Activated T-cell treated with anti-CD3 and anti-CD28 coated beads, Interleukin-2, amount 50 U/mL, for 72 hours (primary cell): ENCODE results near the gene LYRM1. TPM values are rescaled to one million over a fixed set of nuclear protein-coding genes. Genes with fewer than 3 reads are reported as not detected.
"Not testable (repeated sequence)": the region's sequence is repeated elsewhere in the genome, so short reads cannot be mapped to it uniquely, and the experiment has no call there.

ENCODE experiments used
- ATAC-seq, 2 donors: fragments of 150-1000 bp; cut with Tn5 transposase; replicated peaks in 1 of 2; 2 replicates each; pipeline ENCODE4 v1.10.0; 2021; ENCODE audit warnings: moderate library complexity in 2 of 2, mild to moderate bottlenecking in 1 of 2
- DNase-seq, 2 donors: peaks; one replicate each; pipeline ENCODE4 v3.0.0; 2021 to 2022; ENCODE audit warnings: mixed read lengths in 1 of 2
- H3K27ac Mint-ChIP-seq: one replicate; pipeline ENCODE4 v1.8.0; 2022; ENCODE audit warnings: mild to moderate bottlenecking, moderate library complexity, mixed read lengths
- H3K27me3 Mint-ChIP-seq: one replicate; pipeline ENCODE4 v1.8.0; 2022; ENCODE audit warnings: low read depth, mixed read lengths
- H3K36me3 Mint-ChIP-seq, 2 donors: one replicate each; pipeline ENCODE4 v1.8.0; 2022; ENCODE audit warnings: mixed read lengths in 2 of 2, mild to moderate bottlenecking in 1 of 2; ENCODE audit not compliant: insufficient read depth in 2 of 2
- H3K4me1 Mint-ChIP-seq: one replicate; pipeline ENCODE4 v1.8.0; 2022; ENCODE audit warnings: low read depth, mixed read lengths
- H3K4me3 Mint-ChIP-seq, 2 donors: one replicate each; pipeline ENCODE4 v1.8.0; 2022; ENCODE audit warnings: mild to moderate bottlenecking in 2 of 2, mixed read lengths in 2 of 2, moderate library complexity in 2 of 2
- H3K9me3 Mint-ChIP-seq, 2 donors: one replicate each; pipeline ENCODE4 v1.8.0; 2022; ENCODE audit warnings: mixed read lengths in 2 of 2
- total RNA-seq, 2 donors: library from RNA; stranded (reverse); gene quantifications; one replicate each; pipeline ENCODE4 v1.2.3, GENCODE V29; 2022

LYRM1 gene
- total RNA-seq, 2 donors from 2014 or later, result 31.8 to 44.0 TPM

DNA sequence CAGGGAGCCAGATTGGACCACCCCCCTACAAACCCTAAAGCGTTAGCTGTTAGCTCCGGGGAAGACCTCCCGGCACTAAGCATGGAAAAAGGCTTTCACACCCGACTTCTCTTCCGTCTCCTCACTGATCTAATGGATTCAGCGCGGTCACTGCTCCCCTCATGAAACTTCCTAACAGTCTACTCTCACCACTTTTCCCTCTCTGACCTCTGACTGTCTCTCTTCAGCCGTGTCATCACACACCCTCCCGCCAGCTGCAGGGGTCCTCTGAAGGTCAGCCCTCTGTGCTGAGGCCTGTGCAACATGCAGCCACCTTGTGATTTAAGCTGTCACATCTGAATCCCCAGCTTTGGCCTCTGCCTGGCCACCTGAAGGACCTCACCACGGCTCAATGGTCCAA is 15.7 kb downstream of the LYRM1 start:
- H3K4me1 Mint-ChIP-seq, result peaks cover 20% of the 10 kb centered on the region
- DNase-seq, result no peak
- no peaks in the 10 kb centered on the region for H3K27me3 Mint-ChIP-seq
- no peak overlapping the region for H3K27ac Mint-ChIP-seq
- no peaks in the 10 kb centered on the region for H3K9me3 Mint-ChIP-seq
- no peak for ATAC-seq
- no peak overlapping the region for H3K4me3 Mint-ChIP-seq
- H3K36me3 Mint-ChIP-seq, result peaks cover 0 to 3% of the 10 kb centered on the region in 2 donors

DNA sequence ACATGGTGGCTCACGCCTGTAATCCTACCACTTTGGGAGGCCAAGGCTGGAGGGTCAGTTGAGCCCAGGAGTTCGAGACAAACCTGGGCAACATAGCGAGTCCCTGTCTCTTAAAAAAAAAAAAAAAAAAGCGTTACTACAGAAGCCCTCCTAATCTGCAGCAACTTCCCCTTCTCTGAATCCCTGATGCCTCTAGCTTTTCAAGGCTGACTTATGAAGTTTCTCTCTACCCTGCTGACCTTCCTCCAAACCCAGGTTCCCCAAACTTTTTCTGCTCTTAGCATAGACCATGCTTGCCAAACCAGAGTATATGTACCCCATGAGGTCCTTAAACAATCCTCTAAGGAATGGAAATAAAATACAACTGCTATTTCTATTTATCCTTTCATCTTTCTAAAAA is 16.4 kb downstream of the LYRM1 start:
- ATAC-seq, result no peak
- H3K27me3 Mint-ChIP-seq, result no peaks in the 10 kb centered on the region
- no peak overlapping the region for H3K27ac Mint-ChIP-seq
- peaks cover 14% of the 10 kb centered on the region for H3K4me1 Mint-ChIP-seq
- peaks cover 0 to 3% of the 10 kb centered on the region in 2 donors for H3K36me3 Mint-ChIP-seq
- no peak overlapping the region for H3K4me3 Mint-ChIP-seq
- H3K9me3 Mint-ChIP-seq, result no peaks in the 10 kb centered on the region
- no peak for DNase-seq

DNA sequence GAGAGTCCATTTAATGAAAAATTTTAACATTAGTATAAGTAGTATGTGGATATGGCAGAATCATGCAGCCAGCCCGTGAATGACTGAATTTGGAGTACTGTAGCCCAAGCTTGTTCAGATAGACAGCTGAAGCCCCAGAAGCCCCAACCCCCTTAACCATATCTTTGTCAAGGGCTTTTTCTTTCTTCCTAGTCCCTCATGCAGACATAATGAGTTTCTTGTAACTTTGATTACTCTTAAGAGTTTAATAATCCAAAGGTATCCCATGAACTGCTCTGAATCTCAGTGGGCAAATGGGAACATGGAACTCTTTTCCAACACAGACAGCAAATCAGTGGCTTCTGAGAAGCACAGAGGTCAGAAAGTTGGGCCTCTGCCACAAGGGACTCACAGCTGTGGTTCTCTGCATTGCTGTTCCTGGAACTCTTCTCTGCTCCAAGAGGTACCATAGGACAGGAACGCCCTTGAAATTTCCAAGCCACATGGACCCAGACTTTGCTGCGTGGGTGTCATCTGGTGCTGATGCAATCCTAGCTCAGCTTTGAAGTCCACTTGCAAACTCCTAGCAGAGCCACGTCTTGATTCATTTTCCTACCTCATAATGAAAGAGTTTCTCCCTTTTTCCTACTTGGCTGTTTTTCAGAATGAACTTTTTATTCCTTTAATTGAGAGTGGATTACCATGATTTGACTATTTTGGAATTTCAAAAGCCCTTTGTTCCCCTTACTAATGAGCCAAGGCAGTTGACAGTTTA is 18.1 kb downstream of the LYRM1 start:
- H3K27me3 Mint-ChIP-seq, result no peaks in the 10 kb centered on the region
- H3K27ac Mint-ChIP-seq, result peak overlapping the region; percentile 92
- H3K4me3 Mint-ChIP-seq, result peak overlapping the region in 1 of 2 donors; percentile 4
- no peaks in the 10 kb centered on the region for H3K9me3 Mint-ChIP-seq
- H3K4me1 Mint-ChIP-seq, result peaks cover 12% of the 10 kb centered on the region
- peaks cover 3% of the 10 kb centered on the region in 2 donors for H3K36me3 Mint-ChIP-seq
- DNase-seq, result no peak
- peak in 1 of 2 donors; percentile 35 for ATAC-seq

DNA sequence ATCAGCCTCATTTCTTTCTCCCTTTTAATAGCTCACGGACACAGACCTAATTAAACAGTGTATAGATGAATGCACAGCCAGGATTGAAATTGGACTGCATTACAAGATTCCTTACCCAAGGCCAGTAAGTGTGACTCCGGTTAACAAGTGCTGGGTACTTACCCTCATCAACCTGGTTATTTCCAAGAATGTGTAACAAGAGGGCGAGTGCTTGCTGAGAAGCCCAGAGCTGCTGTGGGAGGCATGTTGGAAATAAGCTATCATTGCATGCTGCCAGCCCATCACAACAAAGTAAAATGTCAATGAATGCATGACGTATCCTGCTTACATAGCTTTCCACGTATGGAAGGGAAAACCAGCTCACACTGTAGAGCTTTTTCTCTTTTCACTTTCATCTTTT is 19.5 kb downstream of the LYRM1 start:
- no peak overlapping the region for H3K27ac Mint-ChIP-seq
- no peaks in the 10 kb centered on the region for H3K27me3 Mint-ChIP-seq
- DNase-seq (no peak), ATAC-seq (peak in 1 of 2 donors; percentile 42)
- H3K36me3 Mint-ChIP-seq, result peaks cover 3 to 4% of the 10 kb centered on the region in 2 donors
- H3K4me1 Mint-ChIP-seq, result peaks cover 12% of the 10 kb centered on the region
- no peak overlapping the region for H3K4me3 Mint-ChIP-seq
- no peaks in the 10 kb centered on the region for H3K9me3 Mint-ChIP-seq

DNA sequence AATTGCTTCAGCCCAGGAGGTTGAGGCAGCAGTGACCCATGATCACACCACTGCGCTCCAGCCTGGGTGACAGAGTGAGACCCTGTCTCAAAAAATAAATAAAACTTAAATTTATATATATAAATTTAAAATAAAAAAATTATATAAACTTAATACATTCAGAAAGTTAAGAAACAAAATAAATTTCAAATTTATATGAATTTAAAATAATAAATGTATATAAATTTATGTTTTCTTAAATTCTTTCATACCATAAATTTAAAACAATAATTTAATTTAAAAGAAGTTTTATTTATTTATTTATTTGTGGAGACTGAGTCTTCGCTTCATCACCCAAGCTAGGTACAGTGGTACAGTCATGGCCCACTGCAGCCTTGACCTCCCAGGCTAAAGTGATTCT is 20.2 kb downstream of the LYRM1 start:
- Mint-ChIP-seq H3K27ac (no peak overlapping the region), H3K4me1 (peaks cover 12% of the 10 kb centered on the region), H3K9me3 (no peaks in the 10 kb centered on the region), H3K36me3 (peaks cover 3 to 4% of the 10 kb centered on the region in 2 donors), H3K27me3 (no peaks in the 10 kb centered on the region), H3K4me3 (no peak overlapping the region)
- ATAC-seq (no peak), DNase-seq (no peak)

DNA sequence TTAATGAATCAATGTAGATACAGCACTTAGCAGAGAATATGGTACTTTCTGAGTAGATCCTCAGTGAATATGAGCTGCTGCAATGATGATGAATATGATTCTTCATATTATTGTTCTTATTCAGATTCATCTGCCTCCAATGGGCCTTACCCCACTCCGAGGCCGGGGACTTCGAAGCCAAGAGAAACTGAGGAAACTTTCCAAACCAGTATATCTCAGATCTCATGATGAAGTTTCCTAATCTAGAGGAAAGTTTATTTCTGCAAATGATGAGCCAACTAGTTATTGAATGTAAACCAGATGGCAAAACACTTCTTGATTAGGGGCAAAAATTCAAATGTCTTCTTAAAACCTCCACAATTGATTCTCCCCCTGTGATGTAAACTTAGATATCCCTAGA is 23.3 kb downstream of the LYRM1 start:
- H3K36me3 Mint-ChIP-seq, result peaks cover 1 to 3% of the 10 kb centered on the region in 2 donors
- no peak for ATAC-seq
- no peak for DNase-seq
- no peaks in the 10 kb centered on the region for H3K9me3 Mint-ChIP-seq
- H3K27ac Mint-ChIP-seq, result peak overlapping the region; percentile 33
- no peak overlapping the region for H3K4me3 Mint-ChIP-seq
- H3K4me1 Mint-ChIP-seq, result peaks cover 4% of the 10 kb centered on the region
- no peaks in the 10 kb centered on the region for H3K27me3 Mint-ChIP-seq

DNA sequence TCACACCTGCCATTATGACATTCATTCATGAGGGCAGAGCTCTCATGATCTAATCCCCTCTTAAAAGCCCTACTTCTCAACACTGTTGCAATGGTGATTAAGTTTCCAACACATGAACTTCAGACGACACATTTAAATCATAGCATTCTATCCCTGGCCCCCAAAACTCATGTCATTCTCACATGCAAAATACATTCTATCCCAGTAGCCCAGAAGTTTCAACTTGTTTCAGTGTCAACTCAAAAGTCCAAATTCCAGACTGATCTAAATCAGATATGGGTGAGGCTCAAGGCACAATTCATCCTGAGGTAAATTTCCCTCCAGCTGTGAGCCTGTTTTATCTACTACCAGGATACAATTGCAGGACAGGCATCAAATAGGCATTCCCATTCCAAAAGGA is 25.2 kb downstream of the LYRM1 start:
- no peaks in the 10 kb centered on the region for H3K9me3 Mint-ChIP-seq
- ATAC-seq, result no peak
- peaks cover 1 to 3% of the 10 kb centered on the region in 2 donors for H3K36me3 Mint-ChIP-seq
- no peak overlapping the region for H3K4me3 Mint-ChIP-seq
- no peak for DNase-seq
- H3K4me1 Mint-ChIP-seq, result no peaks in the 10 kb centered on the region
- no peak overlapping the region for H3K27ac Mint-ChIP-seq
- H3K27me3 Mint-ChIP-seq, result no peaks in the 10 kb centered on the region

DNA sequence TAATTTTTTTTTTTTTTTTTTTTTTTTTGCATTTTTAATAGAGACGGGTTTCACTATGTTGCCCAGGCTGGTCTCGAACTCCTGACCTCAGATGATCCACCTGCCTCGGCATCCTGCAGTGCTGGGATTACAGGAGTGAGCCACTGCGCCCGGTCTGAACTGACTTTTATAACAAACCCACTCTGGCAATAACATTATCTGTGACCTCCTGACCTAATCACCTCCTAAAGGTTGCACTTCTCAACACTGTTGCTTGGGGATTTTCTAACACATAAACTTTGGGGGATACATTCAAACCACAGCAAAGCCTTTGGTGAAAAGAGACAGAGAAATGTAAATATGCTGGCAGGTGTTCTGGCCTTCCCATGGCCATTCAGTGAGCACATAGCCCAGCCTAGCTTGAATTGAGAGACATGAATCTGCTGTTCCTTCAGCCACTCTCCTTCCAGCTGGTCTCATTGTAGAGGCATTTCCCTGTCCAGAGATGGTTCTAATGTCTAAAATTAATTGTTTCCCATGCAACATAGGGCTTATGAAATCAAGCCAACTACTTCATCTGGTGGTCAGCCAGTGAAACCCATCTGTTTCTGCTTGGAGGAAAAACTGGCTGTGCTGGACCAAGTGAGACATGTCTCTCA is 28.3 kb downstream of the LYRM1 start:
- Mint-ChIP-seq H3K27me3 (no peaks in the 10 kb centered on the region), H3K27ac (no peak overlapping the region), H3K36me3 (peaks cover 0 to 1% of the 10 kb centered on the region in 2 donors), H3K9me3 (no peaks in the 10 kb centered on the region), H3K4me1 (no peaks in the 10 kb centered on the region), H3K4me3 (no peak overlapping the region)
- no peak for ATAC-seq
- no peak for DNase-seq

DNA sequence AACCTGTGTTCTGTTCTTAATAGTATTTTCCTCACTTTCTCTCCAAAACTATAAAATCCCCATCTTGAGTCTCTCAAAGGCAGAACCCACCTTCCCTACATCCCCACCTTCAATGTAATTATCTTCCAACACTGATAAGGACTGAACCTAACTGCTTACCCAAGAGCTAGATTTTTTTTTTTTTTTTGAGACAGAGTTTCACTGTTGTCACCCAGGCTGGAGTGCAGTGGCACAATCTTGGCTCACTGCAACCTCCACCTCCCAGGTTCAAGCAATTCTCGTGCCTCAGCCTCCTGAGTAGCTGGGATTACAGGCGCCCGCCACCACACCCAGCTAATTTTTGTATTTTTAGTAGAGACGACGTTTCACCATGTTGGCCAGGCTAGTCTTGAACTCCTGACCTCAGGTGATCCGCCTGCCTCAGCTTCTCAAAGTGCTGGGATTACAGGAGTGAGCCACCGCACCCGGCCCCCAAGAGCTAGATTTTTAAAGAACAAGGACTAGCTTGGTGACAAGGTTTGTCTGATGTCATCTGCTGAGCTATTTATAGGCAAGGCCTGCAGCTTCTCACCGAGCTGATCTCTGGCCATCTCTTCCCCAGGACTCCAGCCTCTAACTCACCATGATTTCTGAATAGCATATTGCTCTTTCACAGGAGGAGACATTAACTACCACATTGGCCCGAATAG is 29.2 kb downstream of the LYRM1 start:
- not testable (repeated sequence) for H3K9me3 Mint-ChIP-seq, H3K4me1 Mint-ChIP-seq, DNase-seq, H3K27ac Mint-ChIP-seq, H3K27me3 Mint-ChIP-seq, ATAC-seq, H3K36me3 Mint-ChIP-seq, H3K4me3 Mint-ChIP-seq

DNA sequence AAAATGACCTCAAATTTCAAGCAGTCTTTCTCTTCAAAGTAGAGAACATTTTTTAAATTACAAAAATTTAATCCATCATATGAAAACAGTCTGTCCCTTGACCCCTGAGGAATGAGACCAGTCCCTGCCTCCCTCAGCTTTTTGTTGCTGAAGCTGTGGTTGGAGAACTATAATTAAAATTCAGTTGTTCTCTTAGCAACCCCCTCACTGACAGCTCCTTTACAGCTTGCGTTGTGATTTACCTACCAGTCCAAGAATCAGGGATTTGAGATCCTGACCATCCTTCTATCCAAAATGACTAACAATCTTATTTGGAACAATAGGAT is 29.8 kb downstream of the LYRM1 start:
- no peak for DNase-seq
- no peaks in the 10 kb centered on the region for H3K9me3 Mint-ChIP-seq
- H3K27me3 Mint-ChIP-seq, result peaks cover 6% of the 10 kb centered on the region
- no peaks in the 10 kb centered on the region for H3K36me3 Mint-ChIP-seq
- no peaks in the 10 kb centered on the region for H3K4me1 Mint-ChIP-seq
- no peak overlapping the region for H3K27ac Mint-ChIP-seq
- ATAC-seq, result no peak
- no peak overlapping the region for H3K4me3 Mint-ChIP-seq

DNA sequence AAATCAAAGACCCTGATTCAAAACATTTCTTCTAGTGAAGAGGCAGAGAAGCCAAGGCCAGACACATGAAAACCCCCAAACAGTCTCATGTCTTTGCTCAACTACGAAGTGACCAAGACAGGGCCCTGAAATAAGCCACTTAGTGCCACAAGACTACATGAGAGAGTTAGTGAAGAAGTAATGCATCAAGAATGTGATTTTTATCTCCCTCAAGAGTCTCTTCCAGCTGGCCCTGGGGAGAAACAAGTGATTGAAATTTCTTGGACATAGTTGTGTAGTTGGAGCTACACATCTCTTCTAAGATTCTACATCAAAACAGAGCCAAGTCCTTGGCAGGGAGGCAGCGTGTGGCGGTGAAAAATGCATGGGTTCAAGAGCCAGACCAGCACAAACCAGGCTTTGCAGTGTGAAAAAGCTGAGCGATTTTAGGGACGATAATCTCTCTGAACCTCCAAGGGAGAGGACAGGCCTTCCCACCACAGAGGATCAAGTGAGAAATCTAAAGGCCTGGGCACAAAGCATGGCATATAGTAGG is 30.6 kb downstream of the LYRM1 start:
- Mint-ChIP-seq H3K4me3 (no peak overlapping the region), H3K27ac (no peak overlapping the region), H3K36me3 (no peaks in the 10 kb centered on the region), H3K4me1 (no peaks in the 10 kb centered on the region), H3K27me3 (peaks cover 11% of the 10 kb centered on the region), H3K9me3 (no peaks in the 10 kb centered on the region)
- DNase-seq (no peak), ATAC-seq (no peak)

DNA sequence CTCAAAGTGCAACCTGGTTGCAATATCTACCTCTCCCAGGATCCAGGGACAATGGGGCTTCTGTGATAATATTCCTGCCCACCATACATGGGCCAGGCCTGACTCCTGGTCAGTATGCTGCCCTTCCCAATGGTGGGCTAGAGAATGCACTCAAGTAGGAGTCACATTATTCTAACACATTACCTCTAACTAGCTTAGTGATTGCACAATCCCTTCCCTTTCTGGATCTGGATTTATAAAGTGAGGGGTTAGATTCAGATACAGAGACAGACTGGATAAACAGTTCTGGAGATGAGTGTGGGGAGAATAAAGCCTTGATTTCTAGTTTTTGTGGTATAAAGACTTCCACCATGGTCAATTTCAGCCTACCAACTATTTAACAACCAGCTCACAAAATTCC is 33.0 kb downstream of the LYRM1 start:
- no peak overlapping the region for H3K27ac Mint-ChIP-seq
- DNase-seq (no peak), ATAC-seq (no peak)
- H3K36me3 Mint-ChIP-seq, result no peaks in the 10 kb centered on the region
- H3K4me1 Mint-ChIP-seq, result peaks cover 10% of the 10 kb centered on the region
- H3K27me3 Mint-ChIP-seq, result peaks cover 17% of the 10 kb centered on the region
- no peak overlapping the region for H3K4me3 Mint-ChIP-seq
- H3K9me3 Mint-ChIP-seq, result no peaks in the 10 kb centered on the region

DNA sequence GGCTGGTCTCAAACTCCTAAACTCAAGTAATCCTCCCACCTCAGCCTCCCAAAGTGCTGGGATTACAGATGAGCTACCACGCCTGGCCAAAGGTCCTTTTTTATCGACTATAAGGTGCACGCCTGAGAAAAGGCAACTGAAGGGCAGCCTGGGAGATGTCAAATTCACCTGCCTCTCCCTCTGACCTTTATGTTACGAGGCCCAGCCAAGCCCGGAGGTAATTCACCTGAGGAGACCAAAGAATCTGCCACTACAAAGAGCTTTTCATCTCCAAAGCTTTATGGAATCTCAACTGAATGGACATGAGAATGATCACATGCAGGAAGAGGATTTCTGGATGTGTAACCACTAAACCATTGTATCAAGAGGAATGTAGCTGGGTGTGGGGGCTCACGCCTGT is 37.2 kb downstream of the LYRM1 start:
- peak overlapping the region; percentile 75 for H3K27ac Mint-ChIP-seq
- no peaks in the 10 kb centered on the region for H3K9me3 Mint-ChIP-seq
- ATAC-seq (no peak), DNase-seq (no peak)
- no peak overlapping the region for H3K4me3 Mint-ChIP-seq
- peaks cover 17% of the 10 kb centered on the region for H3K27me3 Mint-ChIP-seq
- no peaks in the 10 kb centered on the region for H3K36me3 Mint-ChIP-seq
- peaks cover 47% of the 10 kb centered on the region for H3K4me1 Mint-ChIP-seq
